ENCODE data around the gene ESYT1. TPM values are rescaled to one million over a fixed set of nuclear protein-coding genes. Genes with fewer than 3 reads are reported as not detected.
A peak's percentile ranks its signal among the peaks of the same experiment; 100 is the strongest.

ESYT1 gene
- polyA plus RNA-seq, 1 experiment = 127 TPM

- Histone ChIP-seq H3K27me3 (ENCODE audit: control insufficient read depth, insufficient read depth, low read length) (no peaks in the 10 kb centered on the region), H3K27ac (ENCODE audit: low read depth, low read length) (peak overlapping the region; percentile 95), H3K9me3 (ENCODE audit: control insufficient read depth, insufficient read depth, low read length) (no peaks in the 10 kb centered on the region), H3K4me3 (ENCODE audit: low read depth, low read length) (peak overlapping the region; percentile 99)
- ChIA-PET POLR2A (interaction anchor here (1.2 to 2.6 kb wide), 6 partner anchors 30 to 63 kb away, joined by 3 to 28 read pairs (median 5); partner anchors contain the start of genes ESYT1, RNF41, RPL41 and SMARCC2), CTCF (interaction anchor here (1.0 to 1.7 kb wide), 4 partner anchors 9 to 39 kb away, joined by 3 to 6 read pairs (median 5); partner anchors contain the start of gene SMARCC2)
- DNase-seq (ENCODE audit: low read depth, low spot score) = peak; percentile 45
- no peak for TF ChIP-seq CTCF (IDR thresholded peaks at IDR 0.05; ENCODE audit: low read depth, low read length)
These were observed 30.9 kb downstream of the ESYT1 start for GRCh38 chr12:56158926-56159461.

- peak overlapping the region; percentile 99 for H3K4me3 ChIP-seq (ENCODE audit: low read depth, low read length)
- H3K27me3 ChIP-seq (ENCODE audit: control insufficient read depth, insufficient read depth, low read length) = no peaks in the 10 kb centered on the region
- ChIA-PET CTCF (interaction anchor here (1.6 to 1.7 kb wide), 2 partner anchors 30 to 40 kb away, joined by 5 to 6 read pairs; partner anchors contain the start of gene SMARCC2), POLR2A (interaction anchor here (1.2 to 2.6 kb wide), 4 partner anchors 30 to 62 kb away, joined by 3 to 28 read pairs (median 4); partner anchors contain the start of genes ESYT1, RNF41, RPL41 and SMARCC2)
- no peak for TF ChIP-seq CTCF (IDR thresholded peaks at IDR 0.05; ENCODE audit: low read depth, low read length)
- no peaks in the 10 kb centered on the region for H3K9me3 ChIP-seq (ENCODE audit: control insufficient read depth, insufficient read depth, low read length)
- DNase-seq (ENCODE audit: low read depth, low spot score) = no peak
- peak overlapping the region; percentile 95 for H3K27ac ChIP-seq (ENCODE audit: low read depth, low read length)
These were observed 31.6 kb downstream of the ESYT1 start for GRCh38 chr12:56159482-56160192.

- Histone ChIP-seq H3K27ac (ENCODE audit: low read depth, low read length) (peak overlapping the region; percentile 25), H3K9me3 (ENCODE audit: control insufficient read depth, insufficient read depth, low read length) (no peaks in the 10 kb centered on the region), H3K4me3 (ENCODE audit: low read depth, low read length) (peak overlapping the region; percentile 99), H3K27me3 (ENCODE audit: control insufficient read depth, insufficient read depth, low read length) (no peaks in the 10 kb centered on the region)
- CTCF ChIA-PET = interaction anchor here (1.7 kb wide), 1 partner anchor 29 kb away, joined by 11 read pairs; the partner anchor contains the start of gene SMARCC2
- no peak for DNase-seq (ENCODE audit: low read depth, low spot score)
- TF ChIP-seq CTCF (IDR thresholded peaks at IDR 0.05; ENCODE audit: low read depth, low read length) = no peak
- POLR2A ChIA-PET = interaction anchor here (1.2 to 2.6 kb wide), 2 partner anchors 32 to 61 kb away, joined by 3 to 28 read pairs; partner anchors contain the start of genes ESYT1 and RNF41
These were observed 32.2 kb downstream of the ESYT1 start for GRCh38 chr12:56160193-56160763.

- POLR2A ChIA-PET = interaction anchor here (1.3 to 2.5 kb wide), 3 partner anchors 28 to 43 kb away, joined by 7 to 8 read pairs (median 7); partner anchors contain the start of genes ESYT1, SMARCC2 and ZC3H10
- TF ChIP-seq CTCF (IDR thresholded peaks at IDR 0.05; ENCODE audit: low read depth, low read length) = no peak
- Histone ChIP-seq H3K27me3 (ENCODE audit: control insufficient read depth, insufficient read depth, low read length) (no peaks in the 10 kb centered on the region), H3K4me3 (ENCODE audit: low read depth, low read length) (peak overlapping the region; percentile 99), H3K27ac (ENCODE audit: low read depth, low read length) (peak overlapping the region; percentile 42), H3K9me3 (ENCODE audit: control insufficient read depth, insufficient read depth, low read length) (no peaks in the 10 kb centered on the region)
- DNase-seq (ENCODE audit: low read depth, low spot score) = no peak
- CTCF ChIA-PET = interaction anchor here (0.9 to 1.7 kb wide), 2 partner anchors 28 to 42 kb away, joined by 5 to 11 read pairs; partner anchors contain the start of gene SMARCC2
These were observed 33.0 kb downstream of the ESYT1 start for GRCh38 chr12:56160894-56161689.
